Lung (tissue), 12 donors: ENCODE results near the gene AGRN. TPM values are rescaled to one million over a fixed set of nuclear protein-coding genes. Genes with fewer than 3 reads are reported as not detected.

Experiments used
- ATAC-seq: fragments of 200-7000 bp; cut with Tn5 transposase; one replicate; pipeline ENCODE4 v1.9.1; 2020; ENCODE audit warnings: moderate number of reproducible peaks; ENCODE audit not compliant: insufficient read depth, low FRiP score
- DNase-seq, 3 donors: peaks; one replicate each; pipeline ENCODE4 v3.0.0-alpha.2; 2013 to 2017
- H3K27ac ChIP-seq, 2 donors: one replicate each; pipeline ENCODE4 v1.5.1; 2013; ENCODE audit warnings: mild to moderate bottlenecking in 2 of 2, moderate library complexity in 2 of 2, control low read depth in 1 of 2, inconsistent platforms in 1 of 2, low read depth in 1 of 2, low read length in 1 of 2
- H3K27me3 ChIP-seq, 3 donors: one replicate each; pipeline ENCODE4 v1.5.1; 2013; ENCODE audit warnings: low read length in 2 of 3; ENCODE audit not compliant: control insufficient read depth in 3 of 3, insufficient read depth in 3 of 3
- H3K36me3 ChIP-seq, 4 donors: one replicate each; pipeline ENCODE4 v1.5.1; 2013; ENCODE audit warnings: low read length in 4 of 4, mild to moderate bottlenecking in 1 of 4, moderate library complexity in 1 of 4; ENCODE audit not compliant: control insufficient read depth in 4 of 4, insufficient read depth in 4 of 4
- H3K4me1 ChIP-seq, 5 donors: one replicate each; pipeline ENCODE4 v1.5.1; 2013; ENCODE audit warnings: low read length in 5 of 5, mild to moderate bottlenecking in 2 of 5, moderate library complexity in 1 of 5; ENCODE audit not compliant: control insufficient read depth in 5 of 5, insufficient read depth in 5 of 5
- H3K4me3 ChIP-seq: one replicate; pipeline ENCODE4 v1.5.1; 2013; ENCODE audit warnings: mild to moderate bottlenecking, control low read depth, moderate library complexity
- H3K9ac ChIP-seq, 2 donors: one replicate each; pipeline ENCODE4 v1.5.1; 2013; ENCODE audit warnings: low read length in 2 of 2, control low read depth in 1 of 2; ENCODE audit not compliant: insufficient read depth in 1 of 2
- H3K9me3 ChIP-seq, 4 donors: one replicate each; pipeline ENCODE4 v1.5.1; 2013; ENCODE audit warnings: low read length in 3 of 4, mild to moderate bottlenecking in 1 of 4, moderate library complexity in 1 of 4; ENCODE audit not compliant: control insufficient read depth in 4 of 4, insufficient read depth in 3 of 4
- WGBS, 2 donors: extraction: QIAGEN DNeasy Blood & Tissue Kit; methylation state at CpG; one replicate each; pipeline ENCODE4 v1.1.7; 2013; 5-methylcytosine and 5-hydroxymethylcytosine counted together
- polyA plus RNA-seq, 2 donors: library from polyadenylated mRNA; stranded (reverse); fragments of 200-250 nt; gene quantifications; one replicate each; pipeline ENCODE4 v1.2.1, GENCODE V29; 2013
- total RNA-seq, 2 donors: library from RNA; depleted of rRNA in 1 of 2; stranded (reverse); fragments of >200 nt in 1 of 2; gene quantifications; one replicate each; pipeline ENCODE4 v1.2.1, GENCODE V29; 2014 to 2021
- TF ChIP-seq, protein P1 (sequence below): IDR thresholded peaks from 2 replicates; pipeline ENCODE4 v1.5.1; 2012; ENCODE audit warnings: mild to moderate bottlenecking; ENCODE audit errors: control extremely low read depth, extremely low read depth
- donor health status: control.
- donor health status: control.
- donor health status: Bipolar disorder and iron deficiency.
- donor health status: healthy.
- donor health status: DM: yes; HTN: yes; CAD: no.

The AGRN gene
- total and polyA plus RNA-seq, 4 donors: 30.7 to 124 (median 85.2) TPM

DNA sequence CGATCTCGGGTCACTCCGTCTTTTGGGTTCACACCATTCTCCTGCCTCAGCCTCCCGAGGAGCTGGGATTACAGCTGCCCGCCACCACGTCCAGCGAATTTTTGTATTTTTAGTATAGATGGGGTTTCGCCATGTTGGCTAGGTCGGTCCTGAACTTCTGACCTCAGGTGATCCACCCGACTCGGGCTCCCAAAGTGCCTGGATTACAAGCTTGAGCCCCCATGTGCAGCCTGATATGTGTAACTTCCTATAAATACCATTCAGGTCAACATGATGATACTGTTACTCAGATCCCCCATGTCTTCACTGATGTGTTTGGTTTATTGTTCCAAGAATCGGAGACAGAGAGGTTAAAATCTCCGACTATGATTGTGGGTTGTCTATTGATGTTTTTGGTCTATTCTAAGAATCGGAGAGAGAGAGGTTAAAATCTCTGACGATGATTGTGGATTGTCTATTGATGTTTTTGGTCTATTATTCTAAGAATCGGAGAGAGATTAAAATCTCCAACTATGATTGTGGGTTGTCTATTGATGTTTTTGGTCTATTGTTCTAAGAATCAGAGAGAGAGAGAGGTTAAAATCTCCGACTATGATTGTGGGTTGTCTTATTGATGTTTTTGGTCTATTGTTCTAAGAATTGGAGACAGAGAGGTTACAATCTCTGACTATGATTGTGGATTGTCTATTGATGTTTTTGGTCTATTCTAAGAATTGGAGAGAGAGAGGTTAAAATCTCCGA is 78.9 kb downstream of the AGRN start:
- TF ChIP-seq, protein P1, sequence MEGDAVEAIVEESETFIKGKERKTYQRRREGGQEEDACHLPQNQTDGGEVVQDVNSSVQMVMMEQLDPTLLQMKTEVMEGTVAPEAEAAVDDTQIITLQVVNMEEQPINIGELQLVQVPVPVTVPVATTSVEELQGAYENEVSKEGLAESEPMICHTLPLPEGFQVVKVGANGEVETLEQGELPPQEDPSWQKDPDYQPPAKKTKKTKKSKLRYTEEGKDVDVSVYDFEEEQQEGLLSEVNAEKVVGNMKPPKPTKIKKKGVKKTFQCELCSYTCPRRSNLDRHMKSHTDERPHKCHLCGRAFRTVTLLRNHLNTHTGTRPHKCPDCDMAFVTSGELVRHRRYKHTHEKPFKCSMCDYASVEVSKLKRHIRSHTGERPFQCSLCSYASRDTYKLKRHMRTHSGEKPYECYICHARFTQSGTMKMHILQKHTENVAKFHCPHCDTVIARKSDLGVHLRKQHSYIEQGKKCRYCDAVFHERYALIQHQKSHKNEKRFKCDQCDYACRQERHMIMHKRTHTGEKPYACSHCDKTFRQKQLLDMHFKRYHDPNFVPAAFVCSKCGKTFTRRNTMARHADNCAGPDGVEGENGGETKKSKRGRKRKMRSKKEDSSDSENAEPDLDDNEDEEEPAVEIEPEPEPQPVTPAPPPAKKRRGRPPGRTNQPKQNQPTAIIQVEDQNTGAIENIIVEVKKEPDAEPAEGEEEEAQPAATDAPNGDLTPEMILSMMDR: no peak
- H3K27me3 ChIP-seq: no peaks in the 10 kb centered on the region
- ATAC-seq: no peak
- DNase-seq: no peak
- H3K4me1 ChIP-seq: no peaks in the 10 kb centered on the region
- WGBS, 2 donors: 93 to 95% methylated on average over 18 of the region's 18 CpGs
- H3K9ac ChIP-seq: no peak overlapping the region
- H3K4me3 ChIP-seq: no peak overlapping the region
- no peaks in the 10 kb centered on the region for H3K36me3 ChIP-seq
- no peak overlapping the region for H3K27ac ChIP-seq
- peaks cover 0 to 4% (median under 1%) of the 10 kb centered on the region in 4 donors for H3K9me3 ChIP-seq

DNA sequence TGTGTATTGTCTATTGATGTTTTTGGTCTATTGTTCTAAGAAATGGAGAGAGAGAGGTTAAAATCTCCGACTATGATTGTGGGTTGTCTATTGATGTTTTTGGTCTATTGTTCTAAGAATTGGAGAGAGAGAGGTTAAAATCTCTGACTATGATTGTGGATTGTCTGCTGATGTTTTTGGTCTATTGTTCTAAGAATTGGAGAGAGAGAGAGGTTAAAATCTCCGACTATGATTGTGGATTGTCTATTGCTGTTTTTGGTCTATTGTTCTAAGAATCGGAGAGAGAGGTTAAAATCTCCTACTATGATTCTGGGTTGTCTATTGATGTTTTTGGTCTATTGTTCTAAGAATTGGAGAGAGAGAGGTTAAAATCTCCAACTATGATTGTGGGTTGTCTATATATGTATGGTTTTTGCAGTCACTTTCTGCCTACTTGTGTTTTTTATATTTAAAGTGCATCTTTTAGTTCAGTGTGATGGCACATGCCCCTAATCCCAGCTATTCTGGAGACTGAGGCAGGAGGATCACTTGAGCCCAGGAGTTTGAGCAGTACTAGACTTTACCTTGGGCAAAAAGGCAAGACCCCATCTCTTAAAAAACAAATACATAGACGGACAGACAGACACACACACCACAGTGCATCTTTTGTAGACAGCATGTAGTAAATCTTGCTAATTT is 79.7 kb downstream of the AGRN start:
- DNase-seq (no peak), ATAC-seq (no peak)
- Histone ChIP-seq H3K9me3 (peaks cover 0 to 4% (median under 1%) of the 10 kb centered on the region in 4 donors), H3K36me3 (no peaks in the 10 kb centered on the region), H3K4me1 (no peaks in the 10 kb centered on the region), H3K27ac (no peak overlapping the region), H3K27me3 (no peaks in the 10 kb centered on the region), H3K9ac (no peak overlapping the region), H3K4me3 (no peak overlapping the region)
- WGBS, 2 donors: 89 to 92% methylated on average over 4 of the region's 4 CpGs
- TF ChIP-seq, protein P1: no peak

DNA sequence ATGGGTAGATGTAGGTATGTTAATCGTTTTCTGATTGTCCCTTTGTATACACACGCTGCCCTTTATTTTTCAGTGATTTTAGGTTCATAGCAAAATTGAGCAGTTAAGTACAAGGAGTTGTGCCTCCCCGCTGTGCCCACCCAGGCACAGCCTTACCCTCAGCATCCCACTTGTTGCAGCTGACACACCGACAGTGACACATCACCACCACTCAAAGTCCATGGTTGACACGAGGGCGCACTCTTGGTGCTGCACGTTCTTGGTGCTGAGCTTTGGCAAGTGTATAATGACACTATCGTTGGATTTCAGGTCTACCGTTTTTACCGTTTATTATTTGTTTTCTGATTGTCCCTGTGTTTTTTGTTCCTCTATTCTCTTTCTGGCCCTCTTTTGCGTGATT is 80.4 kb downstream of the AGRN start:
- Histone ChIP-seq H3K27ac (no peak overlapping the region), H3K4me1 (no peaks in the 10 kb centered on the region), H3K9ac (no peak overlapping the region), H3K27me3 (no peaks in the 10 kb centered on the region), H3K4me3 (no peak overlapping the region), H3K9me3 (peaks cover 0 to 4% (median under 1%) of the 10 kb centered on the region in 4 donors), H3K36me3 (no peaks in the 10 kb centered on the region)
- WGBS, 2 donors: 97 to 98% methylated on average over 11 of the region's 11 CpGs
- TF ChIP-seq, protein P1: no peak
- ATAC-seq: no peak
- DNase-seq: no peak
